ENCODE data around the gene SORBS2.

Gene SORBS2

DNA sequence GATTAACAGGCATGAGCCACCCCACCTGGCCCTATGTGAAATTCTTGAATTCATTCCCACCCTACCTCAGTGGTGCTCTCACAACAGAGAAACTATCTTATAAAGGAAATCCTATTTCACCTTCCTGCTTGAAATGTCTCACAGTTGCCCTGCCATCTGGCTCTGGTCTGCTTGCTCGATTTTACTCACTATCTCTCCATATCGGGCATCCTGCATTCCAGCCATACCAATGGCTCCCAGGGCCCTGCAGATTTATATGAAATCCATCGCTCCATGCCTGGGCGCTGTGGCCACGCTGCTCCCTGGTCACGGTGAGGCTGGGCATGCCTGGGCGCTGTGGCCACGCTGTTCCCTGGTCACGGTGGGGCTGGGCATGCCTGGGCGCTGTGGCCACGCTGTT is 15.8 kb downstream of the SORBS2 start:
- Histone ChIP-seq H3K27ac (ENCODE audit: low read depth, low read length) (no peak overlapping the region), H3K36me3 (ENCODE audit: control insufficient read depth in 1 of 2, insufficient read depth in 2 of 2, low read length in 2 of 2) (no peaks in the 10 kb centered on the region), H2BK5ac (ENCODE audit: low read depth, low read length, poor library complexity) (no peak overlapping the region), H2AFZ (ENCODE audit: insufficient read depth, low read length, poor library complexity) (no peak overlapping the region), H2AK5ac (ENCODE audit: low read length) (no peak overlapping the region), H3K23ac (ENCODE audit: low read length) (no peak overlapping the region), H3K4me3 (ENCODE audit: low read depth, low read length) (no peak overlapping the region), H3K4me1 (ENCODE audit: control insufficient read depth in 1 of 2, insufficient read depth in 2 of 2, low read length in 2 of 2) (peaks cover 0 to 11% of the 10 kb centered on the region in 2 experiments), H3K79me1 (ENCODE audit: low read length) (no peaks in the 10 kb centered on the region), H3K4ac (ENCODE audit: low read depth, low read length) (no peak overlapping the region), H3K9me3 (ENCODE audit: insufficient read depth, low read depth, low read length) (no peaks in the 10 kb centered on the region), H4K91ac (ENCODE audit: low read depth, low read length) (no peak overlapping the region), H2BK12ac (ENCODE audit: low read length) (no peak overlapping the region), H3K9ac (ENCODE audit: low read length) (no peak overlapping the region), H3K14ac (ENCODE audit: low read length) (no peak overlapping the region), H4K12ac (ENCODE audit: low read depth, low read length) (no peak overlapping the region), H3K4me2 (ENCODE audit: low read length) (no peak overlapping the region), H3K79me2 (ENCODE audit: control insufficient read depth, insufficient read depth, low read length, poor library complexity) (no peaks in the 10 kb centered on the region), H2BK120ac (ENCODE audit: insufficient read depth, low read length, poor library complexity) (no peak overlapping the region), H4K8ac (ENCODE audit: low read depth, low read length) (no peak overlapping the region), H3K18ac (ENCODE audit: low read length) (no peak overlapping the region), H3K27me3 (ENCODE audit: insufficient read depth, low read length) (no peaks in the 10 kb centered on the region)
- no CpG with 5 or more reads among the region's 11 CpGs for WGBS (ENCODE audit: extremely low coverage, insufficient coverage, insufficient read length)
- DNase-seq = peak in 1 of 2 donors; percentile 39

DNA sequence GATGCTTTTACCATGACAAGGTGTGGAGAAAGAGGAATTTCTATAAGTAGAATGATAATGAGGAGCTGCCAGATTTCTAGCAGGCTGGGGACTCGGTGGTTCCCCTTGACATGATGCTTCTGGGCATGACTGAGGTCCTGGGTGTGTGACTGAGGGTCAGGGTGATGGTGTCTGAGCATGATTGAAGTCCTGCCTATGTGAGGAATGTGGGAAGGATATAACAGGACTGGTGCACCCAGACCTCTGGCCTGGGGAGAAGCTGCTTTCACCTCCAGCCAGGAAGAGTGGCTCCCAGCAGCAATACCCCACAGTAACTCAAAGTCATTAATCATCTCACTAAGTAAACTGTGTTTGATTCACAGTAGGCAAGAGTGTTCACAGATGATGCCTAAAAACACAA is 17.4 kb downstream of the SORBS2 start:
- Histone ChIP-seq H4K8ac (ENCODE audit: low read depth, low read length) (no peak overlapping the region), H2BK12ac (ENCODE audit: low read length) (peak overlapping the region; percentile 9), H2AFZ (ENCODE audit: insufficient read depth, low read length, poor library complexity) (no peak overlapping the region), H3K4me1 (ENCODE audit: control insufficient read depth in 1 of 2, insufficient read depth in 2 of 2, low read length in 2 of 2) (peaks cover 0 to 11% of the 10 kb centered on the region in 2 experiments), H3K4me2 (ENCODE audit: low read length) (no peak overlapping the region), H3K9ac (ENCODE audit: low read length) (no peak overlapping the region), H2BK5ac (ENCODE audit: low read depth, low read length, poor library complexity) (no peak overlapping the region), H3K14ac (ENCODE audit: low read length) (no peak overlapping the region), H3K27me3 (ENCODE audit: insufficient read depth, low read length) (no peaks in the 10 kb centered on the region), H4K12ac (ENCODE audit: low read depth, low read length) (no peak overlapping the region), H3K79me2 (ENCODE audit: control insufficient read depth, insufficient read depth, low read length, poor library complexity) (no peaks in the 10 kb centered on the region), H2BK120ac (ENCODE audit: insufficient read depth, low read length, poor library complexity) (no peak overlapping the region), H4K91ac (ENCODE audit: low read depth, low read length) (no peak overlapping the region), H3K27ac (ENCODE audit: low read depth, low read length) (no peak overlapping the region), H3K4ac (ENCODE audit: low read depth, low read length) (no peak overlapping the region), H3K36me3 (ENCODE audit: control insufficient read depth in 1 of 2, insufficient read depth in 2 of 2, low read length in 2 of 2) (no peaks in the 10 kb centered on the region), H3K4me3 (ENCODE audit: low read depth, low read length) (no peak overlapping the region), H3K79me1 (ENCODE audit: low read length) (no peaks in the 10 kb centered on the region), H3K9me3 (ENCODE audit: insufficient read depth, low read depth, low read length) (no peaks in the 10 kb centered on the region), H3K23ac (ENCODE audit: low read length) (no peak overlapping the region), H3K18ac (ENCODE audit: low read length) (no peak overlapping the region), H2AK5ac (ENCODE audit: low read length) (no peak overlapping the region)
- WGBS (ENCODE audit: extremely low coverage, insufficient coverage, insufficient read length) = no CpG with 5 or more reads among the region's 1 CpG
- DNase-seq = no peak

DNA sequence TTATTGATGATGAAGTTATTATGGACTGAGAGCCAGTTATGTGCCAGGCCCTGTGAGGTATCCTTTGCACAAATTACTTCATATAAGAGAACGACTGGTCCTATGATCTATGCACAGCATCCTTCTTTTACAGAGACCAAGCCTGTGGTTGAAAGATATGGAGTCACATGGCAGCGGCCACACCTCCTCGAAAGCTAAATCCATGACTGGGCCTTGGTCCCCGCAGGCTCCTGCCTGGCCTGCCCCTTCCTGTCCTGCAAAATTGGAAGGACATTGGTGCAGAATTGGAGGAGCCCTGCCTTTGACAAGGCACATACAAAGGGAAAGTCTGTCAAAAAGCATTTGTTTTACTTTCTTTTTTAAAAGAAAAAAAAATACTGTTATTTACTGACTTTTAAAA is 18.3 kb downstream of the SORBS2 start:
- H3K23ac ChIP-seq (ENCODE audit: low read length) = no peak overlapping the region
- WGBS (ENCODE audit: extremely low coverage, insufficient coverage, insufficient read length) = no CpG with 5 or more reads among the region's 4 CpGs
- H3K79me1 ChIP-seq (ENCODE audit: low read length) = no peaks in the 10 kb centered on the region
- H2AK5ac ChIP-seq (ENCODE audit: low read length) = no peak overlapping the region
- no peak overlapping the region for H3K4me2 ChIP-seq (ENCODE audit: low read length)
- no peak overlapping the region for H2AFZ ChIP-seq (ENCODE audit: insufficient read depth, low read length, poor library complexity)
- H4K8ac ChIP-seq (ENCODE audit: low read depth, low read length) = no peak overlapping the region
- DNase-seq = no peak
- no peaks in the 10 kb centered on the region for H3K9me3 ChIP-seq (ENCODE audit: insufficient read depth, low read depth, low read length)
- no peak overlapping the region for H3K4ac ChIP-seq (ENCODE audit: low read depth, low read length)
- no peak overlapping the region for H2BK120ac ChIP-seq (ENCODE audit: insufficient read depth, low read length, poor library complexity)
- no peak overlapping the region for H3K4me3 ChIP-seq (ENCODE audit: low read depth, low read length)
- no peak overlapping the region for H4K12ac ChIP-seq (ENCODE audit: low read depth, low read length)
- no peak overlapping the region for H4K91ac ChIP-seq (ENCODE audit: low read depth, low read length)
- no peaks in the 10 kb centered on the region for H3K79me2 ChIP-seq (ENCODE audit: control insufficient read depth, insufficient read depth, low read length, poor library complexity)
- no peak overlapping the region for H3K18ac ChIP-seq (ENCODE audit: low read length)
- H3K14ac ChIP-seq (ENCODE audit: low read length) = no peak overlapping the region
- H2BK5ac ChIP-seq (ENCODE audit: low read depth, low read length, poor library complexity) = no peak overlapping the region
- peaks cover 0 to 11% of the 10 kb centered on the region in 2 experiments for H3K4me1 ChIP-seq (ENCODE audit: control insufficient read depth in 1 of 2, insufficient read depth in 2 of 2, low read length in 2 of 2)
- no peak overlapping the region for H3K9ac ChIP-seq (ENCODE audit: low read length)
- H2BK12ac ChIP-seq (ENCODE audit: low read length) = no peak overlapping the region
- H3K36me3 ChIP-seq (ENCODE audit: control insufficient read depth in 1 of 2, insufficient read depth in 2 of 2, low read length in 2 of 2) = no peaks in the 10 kb centered on the region
- H3K27me3 ChIP-seq (ENCODE audit: insufficient read depth, low read length) = no peaks in the 10 kb centered on the region
- H3K27ac ChIP-seq (ENCODE audit: low read depth, low read length) = no peak overlapping the region

- WGBS (ENCODE audit: extremely low coverage, insufficient coverage, insufficient read length) = no CpG with 5 or more reads among the region's 2 CpGs
Measured at GRCh38 chr4:185793116-185793485, 18.9 kb downstream of the SORBS2 start.

More at GRCh38 chr4:185793116-185793485, 18.9 kb downstream of the SORBS2 start:
- Histone ChIP-seq H4K12ac (ENCODE audit: low read depth, low read length) (no peak overlapping the region), H3K18ac (ENCODE audit: low read length) (no peak overlapping the region), H3K14ac (ENCODE audit: low read length) (no peak overlapping the region), H2BK5ac (ENCODE audit: low read depth, low read length, poor library complexity) (no peak overlapping the region), H3K79me1 (ENCODE audit: low read length) (no peaks in the 10 kb centered on the region), H3K4me3 (ENCODE audit: low read depth, low read length) (no peak overlapping the region), H3K36me3 (ENCODE audit: control insufficient read depth in 1 of 2, insufficient read depth in 2 of 2, low read length in 2 of 2) (no peaks in the 10 kb centered on the region), H4K91ac (ENCODE audit: low read depth, low read length) (no peak overlapping the region), H3K9me3 (ENCODE audit: insufficient read depth, low read depth, low read length) (no peaks in the 10 kb centered on the region), H2AFZ (ENCODE audit: insufficient read depth, low read length, poor library complexity) (no peak overlapping the region), H3K79me2 (ENCODE audit: control insufficient read depth, insufficient read depth, low read length, poor library complexity) (no peaks in the 10 kb centered on the region), H3K4me1 (ENCODE audit: control insufficient read depth in 1 of 2, insufficient read depth in 2 of 2, low read length in 2 of 2) (peaks cover 0 to 11% of the 10 kb centered on the region in 2 experiments), H2AK5ac (ENCODE audit: low read length) (no peak overlapping the region), H3K4ac (ENCODE audit: low read depth, low read length) (no peak overlapping the region), H3K27ac (ENCODE audit: low read depth, low read length) (peak overlapping the region; percentile 27), H2BK120ac (ENCODE audit: insufficient read depth, low read length, poor library complexity) (no peak overlapping the region), H3K27me3 (ENCODE audit: insufficient read depth, low read length) (no peaks in the 10 kb centered on the region), H2BK12ac (ENCODE audit: low read length) (no peak overlapping the region), H4K8ac (ENCODE audit: low read depth, low read length) (no peak overlapping the region), H3K4me2 (ENCODE audit: low read length) (no peak overlapping the region), H3K23ac (ENCODE audit: low read length) (no peak overlapping the region), H3K9ac (ENCODE audit: low read length) (no peak overlapping the region)
- no peak for DNase-seq

Data from trophoblast cell (in vitro differentiated cells and primary cell).